Activated T-cell treated with anti-CD3 and anti-CD28 coated beads, Interleukin-2, amount 50 U/mL, for 48 hours (primary cell): Measurements from ENCODE around the gene QRICH2.
A peak's percentile ranks its signal among the peaks of the same experiment; 100 is the strongest.

Experiments
- DNase-seq, 2 experiments: peaks; one replicate each; pipeline ENCODE4 v3.0.0-alpha.2; 2020

The QRICH2 gene

DNA sequence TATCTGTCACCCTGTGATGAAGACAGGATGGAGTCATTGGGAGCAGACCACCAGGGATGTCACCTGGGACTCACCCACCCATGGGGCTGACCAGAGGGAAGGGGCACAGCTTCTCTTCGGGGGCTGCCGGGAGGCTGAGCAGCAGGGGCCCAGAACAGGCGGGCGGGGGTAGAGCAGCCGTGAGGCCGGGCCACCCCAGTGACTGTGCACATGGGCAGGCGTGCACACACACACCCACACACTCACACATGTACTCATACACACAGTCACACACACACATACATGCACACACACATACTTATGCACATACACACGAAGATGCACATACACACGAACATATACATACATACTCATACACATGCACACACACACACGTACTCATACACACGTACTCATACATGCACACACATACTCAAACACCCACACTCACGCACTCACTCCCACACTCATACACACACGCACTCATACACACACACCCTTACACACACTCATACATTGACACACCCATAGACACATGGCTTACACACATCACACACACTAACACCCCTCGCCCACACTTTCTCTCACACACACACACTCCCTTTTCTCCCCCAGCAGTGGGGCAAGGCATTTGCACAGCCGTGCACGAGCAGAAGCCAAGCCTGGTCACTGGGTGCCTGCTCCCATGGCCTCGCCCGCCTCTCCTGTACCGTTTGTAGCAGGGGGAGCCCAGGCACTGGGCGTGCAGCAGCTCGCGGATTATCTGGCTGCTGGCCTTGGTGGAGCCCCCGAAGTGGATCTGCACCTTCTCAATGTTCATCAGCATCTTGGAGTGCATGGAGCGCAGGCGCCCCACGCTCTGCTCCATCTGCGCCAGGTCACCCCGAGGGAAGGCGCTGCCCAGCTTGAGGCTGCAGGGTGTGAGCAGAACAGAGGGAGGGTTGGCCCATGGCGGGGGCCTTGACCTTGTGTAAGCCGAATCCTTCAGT lies 30.5 kb downstream of the QRICH2 start:
- peak; percentile 21 to 29 for DNase-seq

DNA sequence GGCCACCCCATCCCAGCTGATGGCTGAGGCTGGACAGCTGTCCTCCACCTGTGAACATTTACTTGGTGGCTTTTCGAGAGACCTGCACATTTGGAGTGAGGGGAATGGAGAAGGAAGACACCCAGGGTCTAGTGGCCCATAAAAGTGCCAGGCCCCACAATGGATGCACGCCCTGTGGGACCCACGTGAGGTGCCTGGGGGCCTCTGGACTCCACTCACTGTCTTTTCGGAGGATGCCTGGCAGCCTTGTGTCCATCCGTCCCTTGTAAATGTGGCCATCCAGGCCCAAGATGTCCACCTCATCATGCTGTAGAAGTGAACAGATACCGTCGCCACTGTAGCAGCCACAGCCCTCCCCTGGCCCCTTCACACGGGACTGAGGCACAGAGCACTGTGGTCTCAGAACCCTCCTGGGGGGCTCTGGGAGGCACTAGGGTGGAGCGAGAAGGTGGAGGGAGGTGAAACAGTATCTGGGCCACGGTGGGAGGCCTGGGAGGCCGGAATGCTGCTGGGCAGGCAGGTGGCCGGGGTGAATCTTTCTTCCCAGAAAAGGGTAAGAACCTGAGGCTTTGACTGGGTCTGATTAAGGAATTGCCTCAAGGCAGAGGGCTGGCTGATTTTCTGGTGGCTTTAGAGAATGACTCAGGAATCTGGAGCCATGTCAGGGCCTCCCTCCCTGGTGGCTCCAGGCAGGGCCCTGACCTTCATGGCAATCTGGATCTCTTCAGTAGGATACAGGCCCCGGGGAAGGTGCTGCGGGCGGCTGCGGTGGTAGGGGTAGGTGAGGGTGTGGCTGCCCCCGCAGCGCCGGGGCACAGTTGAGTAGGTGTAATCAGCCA lies 31.4 kb downstream of the QRICH2 start:
- peak in 1 of 2 experiments; percentile 21 for DNase-seq

DNA sequence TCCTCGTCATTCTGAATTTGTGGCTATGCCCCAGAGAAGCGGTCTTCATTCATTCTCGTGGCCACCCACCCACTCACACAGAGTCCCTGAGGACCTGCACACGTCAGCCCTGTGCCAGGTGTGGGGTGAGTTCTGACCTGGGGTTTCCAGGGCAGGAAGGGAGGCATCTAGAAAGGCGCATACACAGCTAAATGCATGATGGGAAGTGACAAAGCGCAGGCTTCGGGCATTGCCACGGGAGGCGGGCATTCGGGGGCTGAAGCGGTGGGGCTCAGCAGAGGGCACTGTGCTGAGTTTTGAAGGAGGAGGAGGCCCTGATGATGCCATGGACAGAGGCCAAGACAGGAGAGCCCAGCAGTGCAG lies 32.0 kb downstream of the QRICH2 start:
- DNase-seq, result peak; percentile 26 to 27

DNA sequence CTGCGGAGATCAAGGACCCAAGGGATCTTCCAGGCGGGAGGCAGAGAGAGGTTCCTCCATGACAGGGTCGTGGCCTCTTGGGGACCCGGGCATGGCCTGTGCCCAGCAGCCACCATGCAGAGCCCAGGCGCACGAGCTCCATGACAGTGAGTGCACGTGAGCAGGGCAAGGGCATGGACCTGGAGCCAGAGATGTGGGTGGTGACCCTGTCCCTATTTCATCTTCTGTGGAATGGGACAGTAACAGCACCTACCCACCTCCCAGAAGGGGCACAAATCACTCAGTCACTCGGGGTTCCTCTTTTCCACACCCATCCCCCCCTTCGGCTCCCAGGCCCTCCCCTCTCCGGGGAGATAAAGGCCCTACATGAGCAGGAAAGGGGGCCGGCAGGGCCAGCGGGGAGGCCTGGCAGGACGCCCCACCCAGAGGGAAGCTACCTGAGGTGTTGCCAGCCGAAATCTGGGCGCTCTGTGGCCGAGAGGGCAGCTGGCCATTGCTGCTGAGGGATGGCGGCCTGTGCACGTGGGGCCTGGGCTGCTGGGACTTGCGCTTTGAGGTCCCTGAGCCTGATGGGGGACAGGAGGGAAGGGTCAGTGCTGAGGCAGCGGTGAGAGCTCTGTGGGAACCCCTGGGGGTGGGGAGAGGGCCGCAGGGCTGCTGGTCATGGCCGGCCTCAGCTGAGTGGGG lies 32.6 kb downstream of the QRICH2 start:
- peak in 1 of 2 experiments; percentile 22 for DNase-seq

DNA sequence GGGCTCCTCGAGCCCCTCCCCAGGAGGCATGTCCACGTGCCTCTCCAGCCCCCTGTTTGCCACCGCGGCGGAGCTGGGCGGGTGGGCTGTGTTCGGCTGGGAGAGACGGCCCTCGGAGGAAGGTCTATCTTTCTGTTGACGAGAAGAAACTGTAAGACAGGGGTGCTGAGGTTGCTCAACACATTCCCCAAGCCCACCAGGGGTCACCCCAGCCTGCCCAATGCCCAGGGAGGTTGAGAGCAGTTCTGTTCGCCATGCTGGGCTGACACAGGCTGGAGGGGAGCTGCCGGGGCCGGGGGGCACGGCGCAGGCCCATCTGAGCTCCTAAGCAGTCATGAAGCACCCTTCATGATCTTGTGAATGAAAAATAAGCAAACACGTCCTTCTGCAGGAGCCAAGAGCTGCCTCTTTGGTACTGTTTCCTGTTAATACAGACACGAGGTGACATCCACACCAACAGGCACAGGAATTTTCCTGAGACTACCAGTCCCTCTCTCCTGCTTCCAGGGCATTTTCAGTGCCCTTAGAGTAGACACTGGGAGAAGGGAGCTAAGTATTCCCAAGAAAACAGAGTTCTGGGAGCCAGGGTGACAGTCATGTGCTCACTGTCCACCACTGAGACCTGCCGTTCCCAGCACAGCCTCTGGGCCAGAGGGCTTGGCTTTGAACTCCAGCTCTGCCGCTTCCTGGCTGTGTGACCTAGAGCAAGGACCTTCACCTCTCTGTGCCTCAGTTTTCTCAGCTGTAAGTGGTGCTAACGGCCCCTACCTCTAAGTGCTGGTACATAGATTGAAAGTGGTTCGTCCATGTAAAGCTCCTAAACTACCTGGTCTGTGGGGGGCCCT lies 33.7 kb downstream of the QRICH2 start:
- peak; percentile 37 to 39 for DNase-seq

DNA sequence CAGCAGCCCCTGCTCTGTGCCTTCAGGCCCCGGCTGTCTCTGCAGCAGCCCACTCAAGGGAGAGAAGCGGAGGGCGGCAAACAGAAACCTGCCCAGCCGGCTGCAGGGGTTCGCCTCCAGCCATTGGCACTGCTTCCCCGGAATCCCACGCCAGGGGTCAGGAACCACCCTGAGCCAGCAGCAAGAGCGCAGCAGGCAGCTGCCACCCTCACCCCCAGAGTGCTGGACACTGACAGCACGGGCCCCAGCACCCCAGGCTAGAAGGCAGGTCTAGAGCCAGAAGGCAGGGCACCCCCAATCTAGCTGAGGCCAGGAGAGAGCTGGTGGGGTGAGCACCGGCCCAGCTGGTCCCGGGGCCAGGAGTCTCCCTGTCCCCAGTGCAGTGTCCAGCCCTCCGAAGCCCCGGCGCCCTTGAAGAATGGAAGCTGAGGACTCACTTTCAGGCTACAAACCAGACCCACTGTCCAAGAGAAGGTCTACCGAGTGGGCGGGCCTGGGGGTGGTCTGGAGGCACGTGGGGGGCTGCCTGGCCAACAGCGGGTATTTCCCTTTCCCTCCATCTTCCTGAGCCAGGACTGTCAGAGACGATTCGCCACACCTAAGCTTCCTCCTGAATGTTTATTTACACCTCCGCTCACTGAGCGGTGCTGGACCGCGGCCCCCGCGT lies 34.5 kb downstream of the QRICH2 start:
- DNase-seq, result peak in 1 of 2 experiments; percentile 38

DNA sequence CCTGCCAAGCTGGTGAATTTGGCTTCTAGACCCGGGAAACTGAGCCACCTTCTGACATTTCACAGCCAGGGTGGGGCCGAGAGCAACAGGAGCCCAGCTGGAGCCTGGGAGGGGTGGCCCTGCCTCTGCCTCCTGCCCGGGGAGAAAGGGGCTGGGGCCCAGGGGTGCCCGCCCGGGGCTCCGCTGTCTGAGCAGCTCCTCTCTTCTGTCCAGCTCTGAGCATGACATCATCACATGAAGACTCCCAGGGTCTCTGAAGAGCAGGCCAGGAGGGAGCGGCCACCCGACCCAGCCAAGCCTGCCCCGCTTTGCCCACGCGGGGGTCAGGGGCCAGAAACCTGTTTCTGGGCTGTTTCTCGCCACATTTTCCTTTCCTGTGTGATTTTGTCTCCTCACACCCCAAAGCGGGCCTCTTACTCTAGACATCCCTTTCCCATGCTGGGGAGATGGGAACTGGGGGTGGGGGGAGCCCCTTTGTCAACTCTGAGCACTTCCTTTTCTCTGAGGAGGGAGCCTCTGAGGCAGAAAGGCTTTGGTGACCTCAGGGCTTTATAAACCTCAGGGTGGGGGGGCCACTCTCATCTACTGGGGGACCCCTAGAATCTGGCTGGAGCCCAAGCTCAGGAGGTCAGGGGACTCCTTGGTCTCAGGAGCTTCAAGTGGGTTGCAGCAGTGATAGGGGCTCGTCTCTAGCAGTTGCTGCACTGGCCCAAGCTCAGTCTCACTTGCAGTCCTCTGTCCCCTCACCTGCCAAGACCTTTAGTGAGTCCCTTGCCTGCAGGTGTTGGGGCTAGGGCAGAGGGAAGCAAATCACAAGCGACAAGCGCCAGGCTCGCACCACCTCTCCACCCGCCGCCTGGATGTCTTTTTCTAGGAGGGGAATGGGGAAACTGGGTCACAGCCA lies 35.3 kb downstream of the QRICH2 start:
- DNase-seq, result peak; percentile 82 to 83

DNA sequence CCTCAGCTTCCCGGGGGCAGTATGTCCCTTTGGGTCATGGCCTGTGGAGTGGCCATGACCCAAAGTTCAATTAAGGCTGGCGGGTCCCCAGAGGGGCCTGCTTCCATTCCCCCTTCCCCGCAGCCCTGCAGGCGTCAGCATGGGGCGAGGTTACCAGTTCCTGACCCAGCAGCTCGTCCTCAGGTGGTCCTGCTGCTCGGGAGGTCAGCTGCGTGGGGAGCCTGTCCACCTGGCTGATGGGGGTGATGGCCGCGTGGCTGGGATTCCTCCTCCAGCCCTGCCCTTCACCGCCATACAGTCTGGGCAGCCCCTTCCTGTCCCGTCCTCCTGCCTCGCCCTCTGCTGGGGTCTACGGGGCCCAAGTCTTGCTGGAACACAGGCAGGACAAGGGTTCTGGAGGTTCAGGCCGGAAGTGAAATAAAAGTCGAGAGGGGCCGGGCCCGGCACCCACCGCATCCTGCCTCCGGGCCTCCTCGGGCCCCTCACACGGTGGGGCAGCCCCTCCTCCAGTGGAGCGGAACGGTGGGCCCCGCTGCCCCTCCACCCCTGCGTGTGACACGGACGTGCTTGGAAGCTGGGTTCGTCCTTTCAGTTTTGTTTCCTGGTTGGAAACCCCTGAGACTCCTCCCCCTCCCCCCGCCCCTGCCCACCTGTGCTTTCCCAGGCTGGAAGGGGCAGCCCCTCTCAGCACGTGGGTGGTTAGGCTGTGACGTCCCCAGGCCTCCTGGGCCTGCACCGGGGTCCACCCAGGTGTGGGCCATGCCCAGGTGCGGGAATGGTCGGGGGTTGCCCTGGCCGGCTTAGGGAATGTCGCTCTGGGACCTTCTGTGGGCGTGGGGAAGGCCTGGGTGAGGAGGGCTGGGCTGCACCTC lies 36.2 kb downstream of the QRICH2 start:
- DNase-seq, result peak; percentile 91 to 93

DNA sequence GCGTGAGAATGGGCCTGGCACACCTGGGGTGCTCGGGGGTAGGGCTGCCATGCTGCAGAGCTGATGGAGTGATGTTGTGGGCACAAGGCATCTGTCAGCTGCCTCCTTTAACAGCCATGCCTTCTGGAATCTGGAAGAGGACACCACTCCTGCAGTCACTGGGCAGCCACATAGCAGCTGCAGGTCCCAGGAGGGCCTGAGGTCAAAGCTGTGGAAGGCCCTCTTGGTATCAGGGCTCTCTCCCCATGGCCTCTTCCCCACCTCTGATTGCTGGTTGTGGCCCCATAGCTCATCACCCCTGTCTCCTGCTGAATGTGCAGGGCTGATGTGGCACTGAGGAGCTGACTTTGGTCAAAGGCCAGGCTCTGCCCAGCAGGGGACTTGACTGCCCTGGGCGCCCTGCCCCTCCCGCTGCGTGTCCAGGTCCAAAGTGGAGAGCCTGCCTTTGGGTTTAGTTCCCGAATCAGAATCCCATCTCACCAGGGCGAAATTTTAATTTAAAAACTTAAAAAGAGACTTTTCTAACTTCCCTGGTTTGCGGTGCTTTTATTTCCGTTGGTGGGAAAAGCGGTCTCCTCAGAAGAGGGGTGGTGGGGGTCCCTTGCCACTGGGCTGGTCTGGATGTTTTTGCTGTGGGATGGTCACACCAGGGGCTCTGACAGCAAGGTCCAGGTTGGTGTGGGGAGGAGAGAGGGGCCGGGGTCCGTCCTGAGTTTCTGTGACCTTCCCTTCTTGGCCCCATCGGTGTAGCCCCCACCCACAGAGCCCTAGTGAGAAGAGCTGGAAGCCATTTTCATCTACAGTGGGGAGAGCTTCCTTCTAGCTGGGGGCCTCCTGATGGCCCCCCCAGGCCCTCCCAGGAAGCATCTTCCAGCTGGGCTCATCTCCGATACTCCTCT lies 37.1 kb downstream of the QRICH2 start:
- DNase-seq, result peak; percentile 68 to 71

DNA sequence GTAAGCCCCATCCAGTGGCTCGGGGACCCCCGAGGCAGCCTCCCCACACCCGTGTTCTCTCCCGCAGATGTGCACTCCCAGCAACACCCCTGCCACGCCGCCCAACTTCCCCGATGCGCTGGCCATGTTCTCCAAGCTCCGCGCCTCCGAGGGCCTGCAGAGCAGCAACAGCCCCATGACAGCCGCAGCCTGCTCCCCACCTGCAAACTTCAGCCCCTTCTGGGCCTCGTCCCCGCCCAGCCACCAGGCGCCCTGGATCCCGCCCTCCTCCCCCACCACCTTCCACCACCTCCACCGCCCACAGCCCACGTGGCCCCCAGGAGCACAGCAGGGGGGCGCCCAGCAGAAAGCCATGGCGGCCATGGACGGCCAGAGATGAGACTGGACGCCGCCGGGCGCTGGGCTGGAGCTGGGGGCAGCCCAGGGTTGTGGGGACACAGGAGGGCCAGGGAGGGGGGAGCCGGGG lies 37.9 kb downstream of the QRICH2 start:
- DNase-seq, result peak; percentile 58 to 65

DNA sequence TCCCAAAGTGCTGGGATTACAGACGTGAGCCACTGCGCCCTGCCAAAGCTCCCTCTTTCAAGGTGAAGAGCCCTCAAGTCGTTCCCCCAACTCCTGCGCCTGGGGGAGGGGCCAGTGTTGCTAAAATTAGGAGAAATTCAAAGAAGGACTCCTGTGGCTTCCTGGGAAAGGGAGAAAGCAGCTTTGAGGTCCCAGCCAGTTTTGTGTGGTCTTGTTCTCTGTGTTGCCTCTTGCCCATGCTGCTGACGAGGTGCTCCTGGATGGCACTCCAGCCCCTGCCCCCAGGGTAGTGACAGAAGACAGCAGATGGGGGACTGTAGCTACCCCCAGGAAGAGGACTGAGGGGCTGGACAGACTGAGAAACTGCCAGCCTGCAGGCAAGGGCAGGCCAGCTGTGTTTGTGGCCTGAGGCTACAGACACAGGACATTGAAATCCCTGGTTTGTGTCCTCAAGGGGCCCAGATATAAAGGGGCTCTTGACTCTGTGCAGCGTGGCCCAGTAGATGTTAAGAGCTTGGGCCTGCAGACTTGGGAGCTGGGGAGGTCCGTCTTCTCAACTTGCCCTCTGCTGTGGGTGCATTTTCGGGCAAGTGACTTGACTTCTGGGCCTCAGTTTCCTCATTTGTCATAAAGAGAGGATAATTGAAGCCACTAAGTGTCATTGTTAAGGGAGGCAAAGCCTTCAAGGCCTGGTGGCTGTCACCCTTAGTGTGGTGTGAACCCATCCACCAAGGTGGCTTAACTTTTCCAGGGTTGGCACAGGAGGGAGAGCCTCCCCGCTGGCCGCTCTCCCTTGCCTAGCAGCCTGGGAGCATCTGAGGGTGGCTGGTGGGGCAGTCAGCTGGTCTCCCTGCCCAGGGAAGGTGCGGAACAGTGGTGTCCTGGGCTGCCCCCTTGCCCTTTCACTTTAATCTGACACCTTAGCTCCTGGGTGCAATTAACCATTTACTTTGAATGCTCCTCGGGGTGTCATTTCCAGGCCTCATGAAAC lies 38.8 kb downstream of the QRICH2 start:
- peak; percentile 50 for DNase-seq

DNA sequence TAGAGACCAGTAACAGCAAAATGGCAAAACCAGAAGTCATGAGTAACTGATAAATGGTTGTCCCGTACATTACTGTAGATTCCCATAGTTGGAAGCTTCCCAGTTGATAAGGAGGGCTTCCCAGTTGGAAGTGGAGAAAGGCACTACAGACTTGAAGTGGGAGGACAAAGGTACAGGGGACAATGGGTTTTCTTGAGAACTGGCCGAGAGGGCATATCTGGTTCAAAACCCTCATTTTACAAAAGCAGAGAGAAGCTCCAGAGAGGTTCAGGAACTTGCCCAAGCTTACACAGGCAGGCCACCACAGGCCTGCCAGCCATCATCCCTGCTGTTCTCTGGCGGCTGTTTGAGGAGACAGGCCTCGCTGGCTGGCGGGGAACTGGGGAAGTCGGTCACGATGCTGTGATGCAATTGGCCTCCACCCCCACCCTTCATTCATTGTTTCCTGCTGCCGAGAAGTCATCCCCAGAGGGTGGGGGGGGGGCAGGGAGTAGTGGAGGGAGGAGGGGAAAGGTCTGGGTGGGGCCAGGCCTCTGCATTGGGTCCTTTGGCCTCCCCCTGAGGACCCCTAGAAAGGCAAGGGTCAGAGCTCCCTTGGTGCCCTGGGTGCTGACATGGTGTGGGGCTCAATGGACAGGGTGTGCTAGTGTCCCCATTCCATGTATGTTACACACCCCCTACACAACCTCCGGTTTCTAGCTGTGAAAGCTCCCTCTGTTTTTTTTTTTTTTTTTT lies 39.9 kb downstream of the QRICH2 start:
- DNase-seq, result peak; percentile 86 to 88

DNA sequence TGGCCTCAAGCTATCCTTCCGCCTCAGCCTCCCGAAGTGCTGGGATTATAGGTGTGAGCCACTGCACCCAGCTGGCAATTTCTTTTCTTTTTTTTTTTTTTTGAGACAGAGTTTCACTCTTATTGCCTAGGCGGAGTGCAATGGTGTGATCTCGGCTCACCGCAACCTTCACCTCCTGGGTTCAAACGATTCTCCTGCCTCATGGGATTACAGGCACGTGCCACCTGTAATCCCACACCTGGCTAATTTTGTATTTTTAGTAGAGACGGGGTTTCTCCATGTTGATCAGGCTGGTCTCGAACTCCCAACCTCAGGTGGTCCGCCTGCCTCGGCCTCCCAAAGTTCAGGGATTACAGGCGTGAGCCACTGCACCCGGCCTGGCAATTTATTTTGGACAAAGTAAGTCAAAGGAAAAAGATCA lies 40.5 kb downstream of the QRICH2 start:
- peak; percentile 49 to 53 for DNase-seq

DNA sequence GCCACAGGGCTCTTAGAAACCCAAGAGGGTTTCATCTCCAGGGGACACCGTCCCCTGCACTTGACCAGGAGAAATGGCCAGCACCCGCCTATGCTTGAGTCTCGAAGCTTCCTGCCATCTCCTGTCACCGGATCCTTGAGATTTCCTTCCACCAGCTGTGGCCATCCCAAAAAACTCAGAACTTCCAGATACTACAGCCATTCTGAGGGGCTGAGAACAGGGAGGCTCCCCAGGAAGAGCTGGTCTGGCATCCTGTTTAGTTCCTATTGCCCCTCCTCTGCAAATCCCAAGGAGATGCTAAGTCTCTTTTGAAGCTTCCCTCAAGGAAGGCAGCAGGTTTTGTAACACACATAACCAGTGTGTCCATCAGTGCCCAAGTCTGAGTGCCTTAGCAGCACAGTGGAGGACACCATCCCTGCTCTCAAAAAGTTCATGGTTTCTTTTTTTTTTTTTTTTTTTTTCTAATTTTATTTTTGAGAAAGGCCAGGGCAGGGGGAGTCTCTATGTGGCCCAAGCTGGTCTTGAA lies 41.0 kb downstream of the QRICH2 start:
- peak; percentile 35 to 39 for DNase-seq

DNA sequence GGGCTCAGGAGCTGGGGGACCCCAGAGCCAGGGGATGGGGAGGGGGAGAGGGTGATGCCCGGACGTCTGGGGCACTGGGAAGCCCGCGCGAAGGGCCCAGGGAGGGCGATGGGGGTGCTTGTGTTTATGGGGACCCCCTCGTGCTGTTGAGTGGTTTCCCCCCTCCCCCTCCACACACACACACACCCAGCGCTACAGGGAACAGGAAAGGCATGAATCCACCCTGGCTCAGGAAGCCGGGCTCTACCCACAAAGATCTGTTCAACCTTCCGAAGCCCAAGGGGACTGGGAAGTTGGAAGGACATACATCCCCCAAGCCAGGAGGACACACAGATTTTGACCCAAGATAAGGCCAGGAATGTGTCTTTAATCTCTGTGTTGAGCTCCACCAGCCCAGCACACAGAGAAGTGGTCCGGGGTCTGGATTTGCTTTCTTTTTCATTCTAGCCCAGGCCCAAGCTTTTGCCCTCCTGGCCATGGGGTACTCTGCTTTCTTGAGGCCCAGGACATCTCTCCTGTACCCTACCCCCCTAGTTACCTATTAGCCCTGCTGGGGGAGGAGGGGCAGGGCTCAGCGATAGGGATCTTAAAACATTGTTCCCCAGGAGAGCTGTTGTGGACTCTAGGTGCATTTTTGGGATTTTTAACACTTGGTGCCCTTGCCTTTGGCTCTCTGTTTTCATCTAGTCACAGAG lies 41.7 kb downstream of the QRICH2 start:
- DNase-seq, result peak in 1 of 2 experiments; percentile 53
